Esophagus squamous epithelium (tissue), 5 donors: Measurements from ENCODE around the gene GFI1. TPM values are rescaled to one million over a fixed set of nuclear protein-coding genes. Genes with fewer than 3 reads are reported as not detected.

Source experiments
- DNase-seq: peaks from one replicate; lab custom pipeline; 2025; lab: John Stamatoyannopoulos, UW
- H3K27ac ChIP-seq, 4 donors: fragments of 200-600 bp; sonication (generic); one replicate each; pipeline ENCODE4 v1.5.1; 2016 to 2019; ENCODE audit warnings: mild to moderate bottlenecking in 1 of 4
- H3K27me3 ChIP-seq, 4 donors: fragments of 200-600 bp; sonication (generic); 1 replicate in 3 of 4; 2 replicates in 1 of 4; pipeline versions ENCODE4 v1.5.1 to v1.6.0; 2017 to 2021; ENCODE audit warnings: antibody characterized with exemption in 1 of 4
- H3K36me3 ChIP-seq, 3 donors: fragments of 200-600 bp; sonication (generic); one replicate each; pipeline ENCODE4 v1.5.1; 2016 to 2019
- H3K4me1 ChIP-seq, 3 donors: fragments of 200-600 bp; sonication (generic); one replicate each; pipeline ENCODE4 v1.5.1; 2017 to 2019
- H3K4me3 ChIP-seq, 4 donors: fragments of 200-600 bp; sonication (generic); 1 replicate in 3 of 4; 2 replicates in 1 of 4; pipeline ENCODE4 v1.5.1; 2016 to 2019; ENCODE audit warnings: mild to moderate bottlenecking in 2 of 4, moderate library complexity in 1 of 4
- H3K9me3 ChIP-seq, 3 donors: fragments of 200-600 bp; sonication (generic); one replicate each; pipeline ENCODE4 v1.5.1; 2016 to 2019
- CTCF ChIP-seq, 6 experiments: fragments of 450-650 bp in 4 of 6; fragments of 200-600 bp in 2 of 6; sonication (generic) in 2 of 6; IDR thresholded peaks; one replicate each; pipeline ENCODE4 v1.5.1; 2016 to 2019; ENCODE audit warnings: antibody characterized with exemption in 6 of 6, mild to moderate bottlenecking in 4 of 6, moderate library complexity in 4 of 6
- POLR2A ChIP-seq, 4 donors: fragments of 450-650 bp; IDR thresholded peaks; one replicate each; pipeline ENCODE4 v1.6.1; 2017; ENCODE audit warnings: antibody characterized with exemption in 4 of 4, mild to moderate bottlenecking in 4 of 4, moderate library complexity in 3 of 4
- WGBS, 2 donors: methylation state at CpG; one replicate each; pipeline ENCODE4 v1.1.5; 2018; 5-methylcytosine and 5-hydroxymethylcytosine counted together
- intact Hi-C: fragments of 100-400 bp; cut with DNase I; formaldehyde crosslinking; loops from one replicate; pipeline ENCODE4 v1.15.0; 2022
- total RNA-seq, 4 donors: library from RNA; depleted of rRNA; stranded (reverse); fragments of >200 nt; gene quantifications; one replicate each; pipeline ENCODE4 v1.1.0, GENCODE V29; 2016
- donor health status: DM: yes; HTN: yes; CAD: no.

Gene GFI1
- total RNA-seq, 4 donors from 2014 or later = 0.09 to 2.7 (median 0.85) TPM

GRCh38 chr1:92482665-92483609, 3.8 kb downstream of the GFI1 start:
- peaks cover 34 to 100% (median 51%) of the 10 kb centered on the region in 4 donors for H3K27me3 ChIP-seq
- WGBS, 2 donors = 3 to 10% methylated on average over 2 to 13 of the region's 62 CpGs
- intact Hi-C loops = no loop called here
- no peak for TF ChIP-seq CTCF (IDR thresholded peaks at IDR 0.05)
- TF ChIP-seq POLR2A (IDR thresholded peaks at IDR 0.05) = no peak
- H3K4me3 ChIP-seq = peak overlapping the region; percentile 33 to 67 (median 50)
- H3K27ac ChIP-seq = peak overlapping the region in 1 of 4 donors; percentile 77
- no peaks in the 10 kb centered on the region for H3K9me3 ChIP-seq
- H3K36me3 ChIP-seq = no peaks in the 10 kb centered on the region
- H3K4me1 ChIP-seq = peaks cover 46 to 71% (median 55%) of the 10 kb centered on the region in 3 donors
- DNase-seq = no peak

GRCh38 chr1:92481971-92482664, 4.6 kb downstream of the GFI1 start:
- WGBS, 2 donors = 0 to 13% methylated on average over 3 to 8 of the region's 39 CpGs
- Histone ChIP-seq H3K36me3 (no peaks in the 10 kb centered on the region), H3K27me3 (peaks cover 34 to 98% (median 51%) of the 10 kb centered on the region in 4 donors), H3K9me3 (no peaks in the 10 kb centered on the region), H3K27ac (no peak overlapping the region), H3K4me1 (peaks cover 46 to 71% (median 55%) of the 10 kb centered on the region in 3 donors), H3K4me3 (peak overlapping the region; percentile 33 to 67 (median 50))
- TF ChIP-seq CTCF (IDR thresholded peaks at IDR 0.05) = no peak
- no peak for TF ChIP-seq POLR2A (IDR thresholded peaks at IDR 0.05)
- no peak for DNase-seq
- intact Hi-C loops = no loop called here

GRCh38 chr1:92481599-92481925, 5.2 kb downstream of the GFI1 start:
- no peak for TF ChIP-seq CTCF (IDR thresholded peaks at IDR 0.05)
- no peak for TF ChIP-seq POLR2A (IDR thresholded peaks at IDR 0.05)
- no peak overlapping the region for H3K27ac ChIP-seq
- DNase-seq = no peak
- H3K9me3 ChIP-seq = no peaks in the 10 kb centered on the region
- H3K36me3 ChIP-seq = no peaks in the 10 kb centered on the region
- peaks cover 46 to 66% (median 55%) of the 10 kb centered on the region in 3 donors for H3K4me1 ChIP-seq
- 29 to 46% methylated on average over 10 to 12 of the region's 12 CpGs for WGBS, 2 donors
- H3K4me3 ChIP-seq = peak overlapping the region in 2 of 4 donors; percentile 57 to 67
- intact Hi-C loops = no loop called here
- peaks cover 34 to 97% (median 51%) of the 10 kb centered on the region in 4 donors for H3K27me3 ChIP-seq

- no peak for TF ChIP-seq POLR2A (IDR thresholded peaks at IDR 0.05)
- no peak for TF ChIP-seq CTCF (IDR thresholded peaks at IDR 0.05)
- Histone ChIP-seq H3K27ac (no peak overlapping the region), H3K36me3 (no peaks in the 10 kb centered on the region), H3K27me3 (peaks cover 34 to 97% (median 48%) of the 10 kb centered on the region in 4 donors), H3K4me3 (peak overlapping the region in 3 of 4 donors; percentile 4 to 38 (median 30)), H3K4me1 (peaks cover 43 to 61% (median 52%) of the 10 kb centered on the region in 3 donors), H3K9me3 (no peaks in the 10 kb centered on the region)
- no peak for DNase-seq
- 33% methylated on average over 19 of the region's 65 CpGs; no CpG with 5 or more reads in 1 of the 2 donors for WGBS, 2 donors
- intact Hi-C loops = no loop called here
Measured at GRCh38 chr1:92480813-92481598, 5.7 kb downstream of the GFI1 start.
